Measurements from ENCODE around the gene LEF1. TPM values are rescaled to one million over a fixed set of nuclear protein-coding genes. Genes with fewer than 3 reads are reported as not detected.

Gene LEF1
- total RNA-seq, 3 donors from 2014 or later = 2.6 to 7.6 (median 7.2) TPM

DNA sequence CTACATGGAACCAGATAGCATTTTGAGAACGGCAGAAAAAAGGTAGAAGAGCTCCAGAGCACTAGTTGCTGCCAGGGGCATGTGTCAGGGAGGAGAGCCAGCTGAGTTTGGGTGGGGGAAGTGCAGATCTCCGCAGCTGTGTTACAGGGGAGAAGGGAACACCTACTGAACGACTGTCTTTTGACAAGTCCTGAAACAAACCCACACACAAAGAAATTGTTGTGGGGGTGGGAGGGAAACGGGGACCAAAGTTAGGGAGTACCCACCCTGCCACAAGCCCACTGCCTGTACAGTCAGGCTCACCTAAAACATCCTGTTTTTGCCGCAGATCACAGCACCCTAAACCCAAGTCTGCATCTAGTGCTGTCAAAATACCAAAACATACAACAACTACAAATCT lies 55.5 kb downstream of the LEF1 start:
- H3K27me3 ChIP-seq = no peaks in the 10 kb centered on the region
- H3K4me3 ChIP-seq = no peak overlapping the region
- DNase-seq (ENCODE audit: low spot score in 2 of 2) = no peak
- intact Hi-C loops (cut with DNase I; ENCODE audit: low total_unique reads) = no loop called here
- no peaks in the 10 kb centered on the region for H3K36me3 ChIP-seq
- TF ChIP-seq, protein P1, sequence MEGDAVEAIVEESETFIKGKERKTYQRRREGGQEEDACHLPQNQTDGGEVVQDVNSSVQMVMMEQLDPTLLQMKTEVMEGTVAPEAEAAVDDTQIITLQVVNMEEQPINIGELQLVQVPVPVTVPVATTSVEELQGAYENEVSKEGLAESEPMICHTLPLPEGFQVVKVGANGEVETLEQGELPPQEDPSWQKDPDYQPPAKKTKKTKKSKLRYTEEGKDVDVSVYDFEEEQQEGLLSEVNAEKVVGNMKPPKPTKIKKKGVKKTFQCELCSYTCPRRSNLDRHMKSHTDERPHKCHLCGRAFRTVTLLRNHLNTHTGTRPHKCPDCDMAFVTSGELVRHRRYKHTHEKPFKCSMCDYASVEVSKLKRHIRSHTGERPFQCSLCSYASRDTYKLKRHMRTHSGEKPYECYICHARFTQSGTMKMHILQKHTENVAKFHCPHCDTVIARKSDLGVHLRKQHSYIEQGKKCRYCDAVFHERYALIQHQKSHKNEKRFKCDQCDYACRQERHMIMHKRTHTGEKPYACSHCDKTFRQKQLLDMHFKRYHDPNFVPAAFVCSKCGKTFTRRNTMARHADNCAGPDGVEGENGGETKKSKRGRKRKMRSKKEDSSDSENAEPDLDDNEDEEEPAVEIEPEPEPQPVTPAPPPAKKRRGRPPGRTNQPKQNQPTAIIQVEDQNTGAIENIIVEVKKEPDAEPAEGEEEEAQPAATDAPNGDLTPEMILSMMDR (IDR thresholded peaks at IDR 0.05) = no peak
- TF ChIP-seq POLR2AphosphoS5 (IDR thresholded peaks at IDR 0.05) (no peak), POLR2A (IDR thresholded peaks at IDR 0.05) (no peak)
- H3K4me1 ChIP-seq = no peaks in the 10 kb centered on the region
- no peak overlapping the region for H3K27ac ChIP-seq
- H3K9me3 ChIP-seq = no peaks in the 10 kb centered on the region

GRCh38 chr4:108111781-108112180 lies 57.0 kb downstream of the LEF1 start:
- Histone ChIP-seq H3K4me3 (no peak overlapping the region), H3K27me3 (no peaks in the 10 kb centered on the region), H3K4me1 (no peaks in the 10 kb centered on the region), H3K9me3 (no peaks in the 10 kb centered on the region), H3K36me3 (no peaks in the 10 kb centered on the region), H3K27ac (no peak overlapping the region)
- intact Hi-C loops (cut with DNase I; ENCODE audit: low total_unique reads) = no loop called here
- TF ChIP-seq, protein P1 (IDR thresholded peaks at IDR 0.05) = no peak
- no peak for TF ChIP-seq POLR2A (IDR thresholded peaks at IDR 0.05)
- no peak for DNase-seq (ENCODE audit: low spot score in 2 of 2)

DNA sequence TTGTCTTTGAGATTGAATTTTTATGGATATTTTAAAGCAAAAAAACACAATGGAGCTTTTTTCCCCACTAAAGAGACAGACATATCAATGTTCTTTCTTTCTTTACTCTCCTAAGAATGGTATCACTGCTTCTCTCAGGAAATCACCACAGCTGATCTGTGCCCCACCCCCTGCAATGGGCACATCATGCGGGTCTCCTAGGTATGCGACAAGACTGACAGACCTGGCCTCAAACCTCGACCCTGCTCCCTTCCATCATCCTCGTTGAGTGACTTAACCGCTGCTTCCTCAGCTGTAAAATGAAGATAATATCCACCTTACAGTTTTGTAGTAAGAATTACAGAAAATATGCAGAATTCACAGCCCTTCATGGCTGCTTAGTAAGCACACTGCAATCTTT lies 58.3 kb downstream of the LEF1 start:
- no peak for DNase-seq (ENCODE audit: low spot score in 2 of 2)
- no peaks in the 10 kb centered on the region for H3K27me3 ChIP-seq
- H3K36me3 ChIP-seq = no peaks in the 10 kb centered on the region
- no peaks in the 10 kb centered on the region for H3K4me1 ChIP-seq
- no peak overlapping the region for H3K4me3 ChIP-seq
- TF ChIP-seq POLR2AphosphoS5 (IDR thresholded peaks at IDR 0.05) (no peak), POLR2A (IDR thresholded peaks at IDR 0.05) (no peak)
- TF ChIP-seq, protein P1 (IDR thresholded peaks at IDR 0.05) = no peak
- intact Hi-C loops (cut with DNase I; ENCODE audit: low total_unique reads) = no loop called here
- no peaks in the 10 kb centered on the region for H3K9me3 ChIP-seq
- H3K27ac ChIP-seq = no peak overlapping the region

DNA sequence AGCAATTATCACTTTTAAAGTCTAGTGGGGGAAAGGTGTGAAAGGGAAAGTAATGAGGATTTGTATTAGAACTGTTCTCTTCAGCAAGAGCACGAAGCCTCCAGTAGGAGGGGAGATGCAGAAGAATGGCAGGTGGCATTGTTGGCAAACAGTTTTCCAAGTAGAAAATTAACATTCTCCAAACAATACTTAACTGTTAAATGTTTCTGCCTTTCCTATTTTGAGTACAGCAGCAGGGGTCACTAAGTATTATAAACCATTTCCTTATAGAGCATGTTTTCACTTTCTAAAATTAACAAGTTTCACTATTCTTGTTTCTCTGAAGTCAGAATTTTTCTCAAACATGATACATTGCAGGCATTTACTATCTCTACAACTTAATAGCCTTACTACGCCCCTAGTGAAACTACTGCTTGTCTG lies 58.7 kb downstream of the LEF1 start:
- no peaks in the 10 kb centered on the region for H3K9me3 ChIP-seq
- H3K4me3 ChIP-seq = no peak overlapping the region
- no peaks in the 10 kb centered on the region for H3K27me3 ChIP-seq
- no peak for DNase-seq (ENCODE audit: low spot score in 2 of 2)
- no peaks in the 10 kb centered on the region for H3K36me3 ChIP-seq
- no peaks in the 10 kb centered on the region for H3K4me1 ChIP-seq
- H3K27ac ChIP-seq = no peak overlapping the region
- TF ChIP-seq, protein P1 (IDR thresholded peaks at IDR 0.05) = no peak
- TF ChIP-seq POLR2AphosphoS5 (IDR thresholded peaks at IDR 0.05) = no peak
- no peak for TF ChIP-seq POLR2A (IDR thresholded peaks at IDR 0.05)
- intact Hi-C loops (cut with DNase I; ENCODE audit: low total_unique reads) = no loop called here

DNA sequence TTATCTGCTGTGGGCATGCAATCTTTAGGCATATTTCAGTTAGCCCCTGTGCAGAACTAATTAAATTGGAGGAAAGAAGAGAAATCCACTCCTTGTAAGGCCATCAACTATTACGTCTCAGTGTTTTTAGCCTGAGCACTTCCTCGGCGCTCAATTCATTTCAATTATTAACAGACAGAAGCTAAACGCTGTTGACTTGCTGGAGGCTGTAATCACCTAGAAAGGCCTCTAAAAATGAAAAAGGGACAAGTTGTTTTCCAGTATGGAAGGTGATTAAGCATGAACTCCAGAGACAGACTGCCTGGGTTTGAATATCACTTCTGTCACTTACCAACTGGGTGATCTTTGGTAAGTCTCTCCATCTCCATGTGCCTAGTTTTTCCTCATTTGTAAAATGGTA lies 59.6 kb downstream of the LEF1 start:
- TF ChIP-seq, protein P1 (IDR thresholded peaks at IDR 0.05) = no peak
- TF ChIP-seq POLR2AphosphoS5 (IDR thresholded peaks at IDR 0.05) (no peak), POLR2A (IDR thresholded peaks at IDR 0.05) (no peak)
- intact Hi-C loops (cut with DNase I; ENCODE audit: low total_unique reads) = no loop called here
- no peak for DNase-seq (ENCODE audit: low spot score in 2 of 2)
- Histone ChIP-seq H3K36me3 (no peaks in the 10 kb centered on the region), H3K27me3 (no peaks in the 10 kb centered on the region), H3K4me3 (no peak overlapping the region), H3K27ac (no peak overlapping the region), H3K9me3 (no peaks in the 10 kb centered on the region), H3K4me1 (no peaks in the 10 kb centered on the region)
